Fibroblast of the aortic adventitia (primary cell): ENCODE data around the gene CHRNA1. TPM values are rescaled to one million over a fixed set of nuclear protein-coding genes. Genes with fewer than 3 reads are reported as not detected.

Source experiments
- DNase-seq: peaks from one replicate; pipeline ENCODE4 v3.0.0-alpha.2; 2010; ENCODE audit warnings: low read depth
- H3K4me3 ChIP-seq: 2 replicates; pipeline ENCODE4 v1.5.1; 2011; ENCODE audit warnings: low read depth, mild to moderate bottlenecking, control low read depth, low read length, moderate library complexity
- total RNA-seq: library from RNA; depleted of rRNA; stranded (reverse); fragments of >200 nt; gene quantifications from 2 replicates; pipeline ENCODE4 v1.2.3, GENCODE V29; 2012; ENCODE audit warnings: low replicate concordance
- TF ChIP-seq, protein P1 (sequence below): IDR thresholded peaks from 2 replicates; pipeline ENCODE4 v1.5.1; 2011; ENCODE audit warnings: mild to moderate bottlenecking, low read length, control low read depth, inconsistent platforms; ENCODE audit not compliant: insufficient read depth

The CHRNA1 gene
- total RNA-seq, 1 donor = not detected

- TF ChIP-seq, protein P1, sequence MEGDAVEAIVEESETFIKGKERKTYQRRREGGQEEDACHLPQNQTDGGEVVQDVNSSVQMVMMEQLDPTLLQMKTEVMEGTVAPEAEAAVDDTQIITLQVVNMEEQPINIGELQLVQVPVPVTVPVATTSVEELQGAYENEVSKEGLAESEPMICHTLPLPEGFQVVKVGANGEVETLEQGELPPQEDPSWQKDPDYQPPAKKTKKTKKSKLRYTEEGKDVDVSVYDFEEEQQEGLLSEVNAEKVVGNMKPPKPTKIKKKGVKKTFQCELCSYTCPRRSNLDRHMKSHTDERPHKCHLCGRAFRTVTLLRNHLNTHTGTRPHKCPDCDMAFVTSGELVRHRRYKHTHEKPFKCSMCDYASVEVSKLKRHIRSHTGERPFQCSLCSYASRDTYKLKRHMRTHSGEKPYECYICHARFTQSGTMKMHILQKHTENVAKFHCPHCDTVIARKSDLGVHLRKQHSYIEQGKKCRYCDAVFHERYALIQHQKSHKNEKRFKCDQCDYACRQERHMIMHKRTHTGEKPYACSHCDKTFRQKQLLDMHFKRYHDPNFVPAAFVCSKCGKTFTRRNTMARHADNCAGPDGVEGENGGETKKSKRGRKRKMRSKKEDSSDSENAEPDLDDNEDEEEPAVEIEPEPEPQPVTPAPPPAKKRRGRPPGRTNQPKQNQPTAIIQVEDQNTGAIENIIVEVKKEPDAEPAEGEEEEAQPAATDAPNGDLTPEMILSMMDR = no peak
- DNase-seq = no peak
These were observed 60.2 kb downstream of the CHRNA1 start for GRCh38 chr2:174704061-174704460.

DNA sequence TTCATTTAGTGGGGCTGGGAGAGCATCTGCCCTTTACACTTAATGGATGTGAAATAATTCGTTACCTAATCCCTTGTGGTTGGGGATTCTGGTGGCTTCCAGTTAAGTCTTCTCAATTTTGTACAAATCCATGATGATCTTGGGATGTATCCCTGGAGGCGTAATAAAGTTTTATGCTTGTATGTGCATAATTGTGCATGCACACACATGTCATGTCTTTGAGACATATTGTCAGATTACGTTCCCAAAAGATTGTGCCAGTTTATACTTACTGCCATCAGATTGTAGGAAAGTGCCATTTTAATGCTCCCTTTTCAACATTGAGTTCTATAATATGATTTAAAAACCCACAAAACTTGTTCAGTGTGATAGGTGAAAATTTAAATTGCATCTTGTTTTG, 60.8 kb downstream of the CHRNA1 start:
- no peak overlapping the region for H3K4me3 ChIP-seq
- no peak for DNase-seq
- TF ChIP-seq, protein P1 = no peak

More at GRCh38 chr2:174704061-174704460, 60.2 kb downstream of the CHRNA1 start:
- no peak overlapping the region for H3K4me3 ChIP-seq

DNA sequence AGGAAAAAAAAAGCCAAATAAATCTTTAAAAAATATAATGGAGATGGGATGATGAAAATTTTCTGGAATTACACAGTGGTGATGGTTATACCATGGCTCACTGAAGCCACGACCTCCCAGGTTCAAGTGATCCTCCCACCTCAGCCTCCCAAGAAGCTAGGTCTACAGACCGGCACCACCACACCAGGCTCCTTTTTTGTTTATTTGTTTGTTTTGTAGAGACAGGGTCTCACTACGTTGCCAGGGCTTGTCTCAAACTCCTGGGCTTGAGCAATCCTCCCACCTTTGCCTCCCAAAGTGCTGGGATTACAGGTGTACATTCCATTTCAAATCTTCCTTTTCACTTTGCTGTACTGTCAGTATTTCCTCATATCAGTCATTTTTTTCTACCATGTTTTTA, 61.7 kb downstream of the CHRNA1 start:
- H3K4me3 ChIP-seq = no peak overlapping the region
- TF ChIP-seq, protein P1 = no peak
- no peak for DNase-seq

GRCh38 chr2:174699993-174700766, 64.1 kb downstream of the CHRNA1 start:
- H3K4me3 ChIP-seq = no peak overlapping the region
- DNase-seq = peak; percentile 73
- TF ChIP-seq, protein P1 = peak; percentile 60

Other genes starting within 250 kb of the CHRNA1 start
- 20.5 and 24.6 TPM in 2 replicates for gene WIPF1, start 166.7 kb downstream of the CHRNA1 start, total RNA-seq
- gene CHN1, start 240.9 kb upstream of the CHRNA1 start, total RNA-seq = 2.3 and 3.3 TPM in 2 replicates